ENCODE measurements around the gene DDX41. TPM values are rescaled to one million over a fixed set of nuclear protein-coding genes. Genes with fewer than 3 reads are reported as not detected.
A peak's percentile ranks its signal among the peaks of the same experiment; 100 is the strongest.

The DDX41 gene
- total RNA-seq, 1 experiment from 2014 or later = 133 TPM

DNA sequence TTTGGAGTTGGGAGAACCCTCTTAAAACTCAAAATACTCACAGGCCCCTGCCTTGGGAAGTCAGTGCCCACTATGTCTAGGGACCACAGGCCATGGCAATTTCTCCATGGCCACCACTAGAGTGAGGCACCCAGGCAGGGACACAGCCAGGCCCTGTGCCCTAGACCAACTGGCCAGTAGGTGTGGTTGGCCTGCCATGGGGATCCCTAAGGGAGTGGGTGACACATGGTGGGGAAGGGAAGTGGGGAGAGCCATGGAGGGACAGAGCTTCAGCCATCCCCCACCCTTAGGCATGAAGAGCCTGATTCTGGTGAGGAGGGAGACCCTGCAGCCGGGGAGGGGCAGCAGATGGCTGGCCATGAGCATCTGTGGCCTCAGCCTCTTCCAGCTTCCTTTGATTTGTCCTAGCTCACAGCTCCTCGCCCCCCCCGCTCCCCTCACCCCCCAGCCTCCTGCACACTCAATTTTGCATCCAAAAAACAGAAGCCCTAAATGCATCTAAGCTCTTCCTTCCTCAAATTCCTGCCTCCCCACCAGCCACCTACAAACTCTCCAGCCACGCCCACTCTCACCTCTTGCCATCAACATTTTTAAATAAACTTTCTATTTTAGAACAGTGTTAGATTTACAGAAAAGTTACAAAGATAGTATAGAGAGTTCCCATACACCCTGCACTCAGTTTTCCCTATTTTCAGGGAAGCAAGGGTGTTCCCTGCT is 41.8 kb downstream of the DDX41 start:
- no peak overlapping the region for H3K4me2 ChIP-seq (ENCODE audit: insufficient read depth, insufficient read length, low read length)
- H2AFZ ChIP-seq (ENCODE audit: low read length) = no peak overlapping the region
- H2BK12ac ChIP-seq (ENCODE audit: insufficient read length, low read depth, low read length) = no peak overlapping the region
- no peak overlapping the region for H4K5ac ChIP-seq (ENCODE audit: insufficient read length, low read depth, low read length)
- H2BK120ac ChIP-seq (ENCODE audit: low read depth, low read length, poor library complexity, severe bottlenecking) = no peak overlapping the region
- no peaks in the 10 kb centered on the region for H3K9me3 ChIP-seq (ENCODE audit: control insufficient read depth, low read depth, low read length)
- DNase-seq = no peak
- no peaks in the 10 kb centered on the region; the same call in 1 of the 2 replicates for H3K27me3 Mint-ChIP-seq (ENCODE audit: low read depth)
- no peak overlapping the region for H2AK5ac ChIP-seq (ENCODE audit: insufficient read length, low read length)
- no peak overlapping the region for H2BK20ac ChIP-seq (ENCODE audit: low read depth, low read length, poor library complexity, severe bottlenecking)
- H3K23me2 ChIP-seq (ENCODE audit: insufficient read length, low read depth, low read length, poor library complexity, severe bottlenecking) = peaks cover 4% of the 10 kb centered on the region
- H3K23ac ChIP-seq (ENCODE audit: insufficient read length, low read depth, low read length) = no peak overlapping the region
- H3K18ac ChIP-seq (ENCODE audit: insufficient read length, low read depth, low read length) = no peak overlapping the region
- TF ChIP-seq, protein P1, sequence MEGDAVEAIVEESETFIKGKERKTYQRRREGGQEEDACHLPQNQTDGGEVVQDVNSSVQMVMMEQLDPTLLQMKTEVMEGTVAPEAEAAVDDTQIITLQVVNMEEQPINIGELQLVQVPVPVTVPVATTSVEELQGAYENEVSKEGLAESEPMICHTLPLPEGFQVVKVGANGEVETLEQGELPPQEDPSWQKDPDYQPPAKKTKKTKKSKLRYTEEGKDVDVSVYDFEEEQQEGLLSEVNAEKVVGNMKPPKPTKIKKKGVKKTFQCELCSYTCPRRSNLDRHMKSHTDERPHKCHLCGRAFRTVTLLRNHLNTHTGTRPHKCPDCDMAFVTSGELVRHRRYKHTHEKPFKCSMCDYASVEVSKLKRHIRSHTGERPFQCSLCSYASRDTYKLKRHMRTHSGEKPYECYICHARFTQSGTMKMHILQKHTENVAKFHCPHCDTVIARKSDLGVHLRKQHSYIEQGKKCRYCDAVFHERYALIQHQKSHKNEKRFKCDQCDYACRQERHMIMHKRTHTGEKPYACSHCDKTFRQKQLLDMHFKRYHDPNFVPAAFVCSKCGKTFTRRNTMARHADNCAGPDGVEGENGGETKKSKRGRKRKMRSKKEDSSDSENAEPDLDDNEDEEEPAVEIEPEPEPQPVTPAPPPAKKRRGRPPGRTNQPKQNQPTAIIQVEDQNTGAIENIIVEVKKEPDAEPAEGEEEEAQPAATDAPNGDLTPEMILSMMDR (conservative IDR thresholded peaks at IDR 0.05) = no peak
- H3K14ac ChIP-seq (ENCODE audit: insufficient read depth, low read length) = no peak overlapping the region; the same call in 1 of the 2 replicates
- no peak overlapping the region for H2BK5ac ChIP-seq (ENCODE audit: insufficient read length, low read length)
- peak overlapping the region in 1 of 3 experiments; percentile 2; a peak in 2 of 7 replicates for H3K27ac Mint-ChIP-seq
- peaks cover 24% of the 10 kb centered on the region; the same call in 1 of the 2 replicates for H3K4me1 ChIP-seq (ENCODE audit: insufficient read depth, low read length)
- H3K4ac ChIP-seq (ENCODE audit: low read depth, low read length) = no peak overlapping the region
- H3K79me2 ChIP-seq (ENCODE audit: insufficient read depth, low read length) = peaks cover 24% of the 10 kb centered on the region; the same call in 1 of the 2 replicates
- H3K79me1 ChIP-seq (ENCODE audit: insufficient read depth, low read depth, low read length, poor library complexity, severe bottlenecking) = peaks cover 6% of the 10 kb centered on the region
- no peaks in the 10 kb centered on the region for H3K9me3 Mint-ChIP-seq
- H3K9ac ChIP-seq (ENCODE audit: extremely low read depth, insufficient read length, low read length) = no peak overlapping the region
- H3K36me3 Mint-ChIP-seq (ENCODE audit: insufficient read depth in 1 of 3, low read depth in 3 of 3) = peaks cover 20 to 35% (median 33%) of the 10 kb centered on the region in 3 experiments
- H3K27me3 ChIP-seq (ENCODE audit: insufficient read depth, low read length) = no peaks in the 10 kb centered on the region
- no CpG with 5 or more reads among the region's 4 CpGs for WGBS (ENCODE audit: extremely low coverage, insufficient read length, low lambda C conversion rate)
- peak overlapping the region; percentile 4 to 59; a peak in 4 of 5 replicates for H3K4me3 Mint-ChIP-seq
- no peaks in the 10 kb centered on the region for H4K20me1 ChIP-seq (ENCODE audit: control insufficient read depth, insufficient read depth, insufficient read length)
- peaks cover 41 to 58% of the 10 kb centered on the region in 2 experiments for H3K4me1 Mint-ChIP-seq
- no peak overlapping the region for H3T11ph ChIP-seq (ENCODE audit: low read length)
- no peak overlapping the region for H4K91ac ChIP-seq (ENCODE audit: insufficient read length, low read depth, low read length)
- no peak overlapping the region for H2BK15ac ChIP-seq (ENCODE audit: low read depth, low read length)
- no peak overlapping the region for H3K27ac ChIP-seq (ENCODE audit: insufficient read length, low read depth, low read length)
- H3K56ac ChIP-seq (ENCODE audit: insufficient read length, low read depth, low read length) = no peak overlapping the region
- H4K8ac ChIP-seq (replicated peaks; ENCODE audit: insufficient read length, low read depth, low read length) = no peak overlapping the region

Data from H9 (cell line).